Measurements from ENCODE around the gene RAP1GAP2. TPM values are rescaled to one million over a fixed set of nuclear protein-coding genes. Genes with fewer than 3 reads are reported as not detected.
A peak's percentile ranks its signal among the peaks of the same experiment; 100 is the strongest.

Gene RAP1GAP2
- 2.8 and 3.4 TPM in 2 replicates for polyA plus RNA-seq (2011; rRNA removed)
- 5.0 and 5.9 TPM in 2 replicates for polyA minus RNA-seq (2011; rRNA and poly(A)+ RNA removed)

DNA sequence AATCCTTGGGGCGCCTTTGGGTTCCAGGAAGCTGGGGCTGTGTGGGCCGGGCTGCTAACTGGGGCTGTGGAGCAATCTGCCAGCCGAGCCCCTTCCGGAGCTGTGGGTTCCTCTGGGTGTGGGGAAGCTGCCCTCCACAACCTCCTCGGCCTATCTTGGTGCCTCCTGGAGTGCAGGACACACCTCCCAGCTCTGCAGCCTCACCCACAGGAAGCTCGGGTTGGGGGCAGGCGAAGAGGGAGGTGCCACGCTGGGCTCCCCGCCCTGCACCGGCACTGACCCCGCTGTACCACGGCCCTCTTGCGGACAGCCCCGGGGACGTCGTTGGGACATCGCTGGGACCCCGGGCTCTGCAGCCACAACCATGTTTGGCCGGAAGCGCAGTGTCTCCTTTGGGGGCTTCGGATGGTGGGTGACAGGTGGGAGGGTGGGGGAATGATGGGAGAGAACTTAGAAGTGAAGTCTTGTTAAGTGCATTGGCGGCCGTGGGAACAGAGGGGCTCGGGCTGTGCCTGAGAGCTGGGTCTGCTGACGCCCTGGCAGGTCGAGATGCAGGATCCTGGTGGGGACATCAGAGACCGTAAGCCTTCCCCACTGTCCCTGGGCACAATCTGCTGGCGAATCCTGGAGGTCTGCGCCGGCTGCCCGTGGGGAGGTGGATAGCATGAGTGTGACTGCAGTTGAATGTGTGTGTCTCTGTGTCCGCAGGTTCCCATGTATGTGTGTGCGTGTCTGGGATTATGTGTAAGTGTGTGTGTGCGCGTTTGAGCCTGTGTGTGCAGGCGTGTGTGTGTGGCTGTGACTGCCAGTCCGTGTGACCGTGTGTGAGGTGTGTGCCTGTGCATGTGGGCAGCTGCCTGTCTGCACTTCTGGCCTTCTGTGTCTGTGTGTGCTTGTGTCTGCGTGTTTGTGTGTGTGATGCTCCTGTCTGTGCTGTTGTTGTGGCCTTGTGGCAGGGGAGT is at the start of gene RAP1GAP2:
TSS of gene RAP1GAP2 (plus strand) at position 275 of the 962 bp plus-strand sequence. CDS start at position 365, 90 bp downstream.
- no peak for TF ChIP-seq CTCF (IDR thresholded peaks at IDR 0.05; ENCODE audit: low read depth, low read length)
- Histone ChIP-seq H3K27ac (ENCODE audit: low read depth, low read length) (no peak within 1 kb of the TSS), H3K4me3 (ENCODE audit: low read depth, low read length) (no peak within 1 kb of the TSS), H3K27me3 (ENCODE audit: control insufficient read depth, insufficient read depth, low read length) (peaks cover 17% of the 10 kb centered on the region), H3K9me3 (ENCODE audit: control insufficient read depth, insufficient read depth, low read length) (no peaks in the 10 kb centered on the region; the same call in 1 of the 2 replicates)
- ChIA-PET POLR2A (no interaction called here), CTCF (no interaction called here)
- no peak for DNase-seq (ENCODE audit: low read depth, low spot score)

DNA sequence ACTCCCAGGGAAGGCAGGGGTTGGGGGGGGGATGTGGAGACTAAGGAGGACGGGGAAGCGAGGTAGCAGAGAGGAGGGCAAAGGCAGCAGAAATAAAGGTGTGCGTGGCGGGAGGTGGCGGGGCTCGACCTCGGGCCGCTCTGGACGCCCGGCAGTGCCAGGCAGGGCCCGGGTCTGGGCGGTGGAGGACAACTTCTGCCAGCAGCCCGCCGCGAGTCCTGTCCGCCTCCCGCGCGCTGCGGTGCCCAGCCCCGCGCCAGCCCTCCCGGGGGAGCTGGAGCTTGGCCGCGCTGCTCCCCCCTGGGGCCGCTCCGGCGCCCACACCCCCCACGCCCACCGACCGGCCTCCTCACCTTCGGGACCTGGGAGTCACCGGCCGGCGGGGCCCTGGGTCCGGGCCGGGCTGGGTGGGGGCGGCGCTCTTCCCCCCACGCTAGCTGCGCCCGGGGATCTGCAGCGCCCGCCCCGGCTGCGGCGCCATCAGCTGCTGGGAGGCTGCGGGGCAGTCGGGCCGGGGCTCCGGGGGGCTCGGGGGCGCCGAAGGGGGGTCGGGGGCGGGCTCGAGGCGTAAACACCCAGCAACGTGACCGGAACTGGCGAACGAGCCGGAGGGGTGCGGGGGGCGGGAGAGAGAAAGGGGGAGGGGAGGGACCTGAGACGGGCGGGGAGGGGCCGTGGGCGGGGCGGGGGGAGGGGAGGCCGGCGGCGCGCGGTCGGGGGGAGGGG is 47.0 kb upstream of the RAP1GAP2 start, which contains the start of gene CCDC92B:
TSS of gene CCDC92B (minus strand) at position 595 of the 726 bp plus-strand sequence. CDS start 14,507 bp downstream, outside the sequence.
- ChIA-PET CTCF (no interaction called here), POLR2A (no interaction called here)
- H3K27me3 ChIP-seq (ENCODE audit: control insufficient read depth, insufficient read depth, low read length), result peaks cover 34% of the 10 kb centered on the region
- H3K9me3 ChIP-seq (ENCODE audit: control insufficient read depth, insufficient read depth, low read length), result no peaks in the 10 kb centered on the region; the same call in 1 of the 2 replicates
- DNase-seq (ENCODE audit: low read depth, low spot score), result no peak
- H3K4me3 ChIP-seq (ENCODE audit: low read depth, low read length), result no peak within 1 kb of the TSS
- no peak for TF ChIP-seq CTCF (IDR thresholded peaks at IDR 0.05; ENCODE audit: low read depth, low read length)
- no peak within 1 kb of the TSS for H3K27ac ChIP-seq (ENCODE audit: low read depth, low read length)

- TF ChIP-seq CTCF (IDR thresholded peaks at IDR 0.05; ENCODE audit: low read depth, low read length), result no peak
- POLR2A ChIA-PET, result no interaction called here
- CTCF ChIA-PET, result no interaction called here
- Histone ChIP-seq H3K9me3 (ENCODE audit: control insufficient read depth, insufficient read depth, low read length) (no peaks in the 10 kb centered on the region; the same call in 1 of the 2 replicates), H3K27me3 (ENCODE audit: control insufficient read depth, insufficient read depth, low read length) (peaks cover 32% of the 10 kb centered on the region), H3K27ac (ENCODE audit: low read depth, low read length) (no peak overlapping the region), H3K4me3 (ENCODE audit: low read depth, low read length) (no peak overlapping the region)
- peak; percentile 8 for DNase-seq (ENCODE audit: low read depth, low spot score)
Measured at GRCh38 chr17:2749784-2750181, 46.5 kb upstream of the RAP1GAP2 start.

DNA sequence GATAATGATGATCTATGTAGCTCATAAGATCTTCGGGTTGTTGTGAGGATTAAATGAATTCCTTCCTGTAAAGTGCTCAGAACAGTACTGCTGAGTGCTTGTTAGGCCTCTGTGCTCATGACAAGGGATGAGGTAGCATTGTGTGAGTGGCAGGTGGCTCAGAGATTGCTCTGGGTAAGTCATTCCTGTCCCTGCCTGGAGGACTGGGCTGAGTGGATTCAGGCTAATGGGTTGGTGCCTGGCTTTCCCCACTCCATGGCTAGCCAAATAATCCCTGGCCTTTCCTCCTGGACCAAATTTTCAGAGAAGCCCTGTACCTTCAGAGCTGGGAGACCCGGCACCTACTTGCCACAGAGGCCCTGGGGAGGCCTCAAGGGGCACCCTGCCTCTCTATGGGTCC is 45.5 kb upstream of the RAP1GAP2 start:
- Histone ChIP-seq H3K27ac (ENCODE audit: low read depth, low read length) (no peak overlapping the region), H3K9me3 (ENCODE audit: control insufficient read depth, insufficient read depth, low read length) (no peaks in the 10 kb centered on the region; the same call in 1 of the 2 replicates), H3K27me3 (ENCODE audit: control insufficient read depth, insufficient read depth, low read length) (peaks cover 31% of the 10 kb centered on the region), H3K4me3 (ENCODE audit: low read depth, low read length) (no peak overlapping the region)
- POLR2A ChIA-PET, result no interaction called here
- DNase-seq (ENCODE audit: low read depth, low spot score), result no peak
- no peak for TF ChIP-seq CTCF (IDR thresholded peaks at IDR 0.05; ENCODE audit: low read depth, low read length)
- CTCF ChIA-PET, result no interaction called here

Measured in AG04450 (cell line).